ENCODE measurements around the gene PHLDB1. TPM values are rescaled to one million over a fixed set of nuclear protein-coding genes. Genes with fewer than 3 reads are reported as not detected.
"Not testable (repeated sequence)": the region's sequence is repeated elsewhere in the genome, so short reads cannot be mapped to it uniquely, and the experiment has no call there.

Gene PHLDB1
- total RNA-seq (2014; rRNA removed; shearing (Covaris generic)), result 207 and 215 TPM in 2 replicates

DNA sequence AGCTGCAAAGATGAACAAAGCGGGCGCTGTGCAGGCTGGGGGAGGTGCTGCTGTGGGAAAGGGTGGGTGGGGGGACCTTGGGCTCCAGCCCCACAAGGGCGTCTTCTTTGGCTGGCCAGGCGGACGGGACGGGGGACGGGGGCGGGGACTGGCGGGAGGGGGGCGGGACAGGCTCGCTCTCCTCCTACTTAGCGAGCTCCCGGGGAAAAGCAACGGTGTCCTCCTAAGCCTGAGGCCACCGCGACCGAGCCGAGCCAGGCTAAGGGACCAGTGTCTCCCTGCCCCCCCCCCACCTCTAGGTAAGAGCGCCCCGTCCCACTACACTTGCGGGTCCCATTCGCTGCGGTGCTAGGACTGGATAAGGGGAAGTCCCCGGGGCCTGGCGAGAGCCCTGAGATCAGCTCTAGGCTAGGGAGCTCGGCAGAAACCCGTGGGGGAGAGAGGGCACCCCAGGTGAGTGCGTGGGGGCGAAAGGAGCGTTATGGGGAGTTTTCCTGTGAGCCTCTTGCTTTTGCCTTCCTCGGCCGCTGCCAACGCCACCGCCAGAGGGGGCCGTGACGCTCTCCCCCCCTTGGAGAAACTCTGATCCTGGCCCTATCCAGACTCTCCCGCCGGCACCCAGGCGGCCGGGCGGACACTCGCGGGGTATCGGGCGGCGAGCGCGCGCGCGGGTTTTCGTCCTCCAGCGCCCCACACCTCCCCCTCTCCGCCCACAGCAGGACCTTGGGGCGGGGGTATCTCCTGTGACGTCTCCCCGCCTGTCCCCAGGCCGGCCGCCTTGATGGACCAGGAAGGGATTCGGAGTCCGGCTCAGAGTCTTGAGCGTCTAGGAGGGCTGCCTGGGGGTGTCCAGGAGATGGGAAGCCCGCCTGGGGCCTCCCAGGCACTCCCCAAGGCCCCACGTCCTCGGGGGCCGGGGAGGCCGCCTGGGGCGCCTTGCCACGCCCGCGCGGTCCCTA is at the start of gene PHLDB1:
Gene PHLDB1, plus strand, starts transcription at position 215 of the 959 bp plus-strand sequence. CDS start 6,222 bp downstream, outside the sequence.
- peak; percentile 77 for DNase-seq (ENCODE audit: low spot score)

DNA sequence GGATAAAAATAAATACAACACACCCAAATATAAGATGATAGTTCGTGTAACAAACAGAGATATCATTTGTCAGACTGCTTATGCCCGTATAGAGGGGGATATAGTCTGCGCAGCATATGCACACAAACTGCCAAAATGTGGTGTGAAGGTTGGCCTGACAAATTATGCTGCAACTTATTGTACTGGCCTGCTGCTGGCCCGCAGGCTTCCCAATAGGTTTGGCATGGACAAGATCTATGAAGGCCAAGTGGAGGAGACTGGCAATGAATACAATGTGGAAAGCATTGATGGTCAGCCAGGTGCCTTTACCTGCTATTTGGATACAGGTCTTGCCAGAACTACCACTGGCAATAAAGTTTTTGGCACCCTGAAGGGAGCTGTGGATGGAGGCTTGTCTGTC is 46.6 kb upstream of the PHLDB1 start:
- no peak for DNase-seq (ENCODE audit: low spot score)

DNA sequence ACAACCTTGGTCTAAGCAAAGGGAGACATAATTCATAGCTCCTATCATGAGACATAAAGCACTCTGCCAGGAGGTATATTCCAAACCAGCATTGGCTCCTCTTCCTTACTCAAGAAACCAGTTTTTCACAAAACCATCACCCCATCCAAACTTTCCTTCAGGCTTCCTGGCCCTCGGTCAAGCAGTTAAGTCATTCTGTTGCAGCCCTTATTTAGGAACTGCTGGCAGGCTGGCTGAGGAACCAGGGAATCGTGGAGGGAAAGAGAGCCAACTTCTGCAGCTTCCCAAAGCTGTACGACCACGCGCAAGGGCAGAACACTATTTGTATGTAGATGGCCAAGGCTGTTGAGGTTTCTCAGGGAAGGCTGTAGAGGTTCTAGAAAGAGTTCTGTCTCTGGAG is 42.4 kb upstream of the PHLDB1 start:
- no peak for DNase-seq (ENCODE audit: low spot score)

- no peak for DNase-seq (ENCODE audit: low spot score)
These were observed 37.7 kb upstream of the PHLDB1 start for GRCh38 chr11:118569670-118570069.

DNA sequence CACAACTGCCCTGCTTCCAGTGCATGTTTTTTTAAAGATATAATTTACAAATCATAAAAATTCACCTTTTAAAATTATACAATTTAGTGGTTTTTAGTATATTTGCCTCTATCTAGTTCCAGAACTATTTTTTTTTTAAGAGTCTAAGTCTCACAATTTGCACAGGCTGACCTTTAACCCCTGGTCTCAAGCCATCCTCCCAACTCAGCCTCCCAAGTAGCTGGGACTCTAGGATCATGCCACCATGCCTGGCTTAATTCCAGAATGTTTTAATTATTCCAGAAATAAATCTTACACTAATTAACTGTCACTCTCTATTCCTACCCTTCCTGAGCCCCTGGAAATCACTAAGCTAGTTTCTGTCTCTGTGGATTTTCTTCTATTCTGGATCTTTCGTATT is 36.6 kb upstream of the PHLDB1 start:
- no peak for DNase-seq (ENCODE audit: low spot score)

- DNase-seq (ENCODE audit: low spot score), result not testable (repeated sequence)
These were observed 35.7 kb upstream of the PHLDB1 start for GRCh38 chr11:118571701-118572060.

DNA sequence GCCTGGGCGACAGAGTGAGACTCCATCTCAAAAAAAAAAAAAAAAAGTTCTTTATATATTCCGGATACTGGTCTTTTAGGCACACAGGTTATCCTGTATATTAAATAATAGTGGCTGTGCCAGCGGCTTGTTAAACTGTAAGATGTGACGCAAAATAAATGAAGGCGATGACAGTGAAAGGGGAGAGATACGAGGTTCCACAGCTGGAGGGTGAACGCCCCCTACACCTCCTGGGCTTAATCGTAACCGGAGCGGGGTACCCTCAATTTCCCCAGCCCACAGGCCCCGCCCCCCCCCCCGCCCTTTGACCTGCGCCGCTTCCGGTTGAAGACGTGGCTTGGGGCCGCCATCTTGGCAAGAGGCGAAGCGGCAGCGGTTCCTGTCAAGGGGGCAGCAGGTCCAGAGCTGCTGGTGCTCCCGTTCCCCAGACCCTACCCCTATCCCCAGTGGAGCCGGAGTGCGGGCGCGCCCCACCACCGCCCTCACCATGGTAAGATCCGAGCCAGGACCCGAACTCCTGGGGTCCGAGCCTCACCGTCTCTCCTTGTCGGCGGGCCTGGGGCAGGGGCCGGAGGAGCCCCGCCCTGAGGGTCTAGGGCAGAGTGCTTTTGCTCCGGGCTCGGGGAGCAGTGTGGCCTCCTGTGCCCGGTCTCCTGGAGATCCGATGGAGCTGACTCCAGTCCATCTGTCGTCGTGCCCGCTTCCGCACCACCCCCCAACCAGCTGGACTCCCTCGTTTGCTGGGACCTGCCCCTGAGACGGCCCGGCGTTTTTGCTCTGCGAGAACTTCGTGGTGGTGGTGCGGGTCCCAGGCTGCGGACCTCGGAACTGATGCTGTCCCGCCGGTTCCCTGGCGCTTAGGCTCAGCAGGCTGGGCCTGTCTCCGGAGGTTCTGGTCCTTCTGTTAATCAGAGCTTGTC is 35.1 kb upstream of the PHLDB1 start, which contains the start of gene ARCN1:
Gene ARCN1, plus strand, starts transcription at position 349 of the 920 bp plus-strand sequence. Its CDS starts 139 bp downstream, at position 488.
- peak; percentile 75 for DNase-seq (ENCODE audit: low spot score)

DNA sequence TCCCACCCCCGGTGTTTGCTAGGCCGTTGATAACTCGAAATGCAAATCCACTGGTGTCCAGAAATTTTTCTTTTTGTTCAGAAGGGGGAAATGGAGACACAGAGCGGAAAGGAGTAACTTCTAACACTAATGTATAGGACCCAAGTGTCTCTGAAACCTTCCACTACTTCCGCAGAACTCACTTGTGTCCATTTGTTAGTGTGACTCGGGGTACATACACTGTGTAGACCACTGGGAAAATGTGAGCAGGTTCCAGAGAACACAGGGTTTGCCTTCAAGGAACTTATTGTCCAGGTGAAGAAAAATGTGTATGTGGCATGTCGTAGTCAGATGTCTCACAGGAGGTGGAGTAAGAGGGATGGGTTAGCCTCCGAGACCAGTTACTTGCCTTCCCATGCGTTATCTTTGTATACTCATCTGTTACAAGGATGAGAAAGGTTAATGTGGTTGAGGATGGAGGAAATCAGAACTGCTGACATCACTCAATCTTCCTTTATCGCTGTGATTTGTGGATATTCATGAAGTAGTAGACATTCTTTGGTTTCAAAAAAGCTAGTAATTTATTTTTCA is 34.3 kb upstream of the PHLDB1 start:
- peak; percentile 69 for DNase-seq (ENCODE audit: low spot score)

GRCh38 chr11:118574636-118575035 is 32.8 kb upstream of the PHLDB1 start:
- DNase-seq (ENCODE audit: low spot score), result no peak

GRCh38 chr11:118577995-118578394 is 29.4 kb upstream of the PHLDB1 start:
- DNase-seq (ENCODE audit: low spot score), result not testable (repeated sequence)

GRCh38 chr11:118581057-118581456 is 26.4 kb upstream of the PHLDB1 start:
- no peak for DNase-seq (ENCODE audit: low spot score)

DNA sequence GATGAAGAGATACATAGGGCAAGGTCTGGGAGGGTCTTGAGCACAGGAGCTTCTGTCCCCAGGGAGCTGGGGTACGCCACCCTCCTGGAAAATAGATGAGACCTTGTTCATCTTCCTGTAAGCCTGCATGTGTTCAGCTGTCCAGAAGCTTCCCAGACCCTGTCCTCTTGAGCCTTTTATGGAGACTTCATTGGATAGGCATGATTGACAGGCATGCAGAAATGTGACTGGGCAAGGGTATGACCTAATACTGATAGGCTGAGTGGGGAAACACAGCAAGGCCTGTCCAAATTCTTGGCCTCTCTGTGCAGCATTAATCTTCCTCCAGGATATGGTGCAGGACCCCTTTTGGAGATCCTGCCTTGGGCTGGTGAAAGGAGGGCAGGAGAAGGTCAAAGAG is 19.5 kb upstream of the PHLDB1 start:
- DNase-seq (ENCODE audit: low spot score), result no peak

GRCh38 chr11:118592616-118593367 is 14.6 kb upstream of the PHLDB1 start:
- DNase-seq (ENCODE audit: low spot score), result no peak

DNA sequence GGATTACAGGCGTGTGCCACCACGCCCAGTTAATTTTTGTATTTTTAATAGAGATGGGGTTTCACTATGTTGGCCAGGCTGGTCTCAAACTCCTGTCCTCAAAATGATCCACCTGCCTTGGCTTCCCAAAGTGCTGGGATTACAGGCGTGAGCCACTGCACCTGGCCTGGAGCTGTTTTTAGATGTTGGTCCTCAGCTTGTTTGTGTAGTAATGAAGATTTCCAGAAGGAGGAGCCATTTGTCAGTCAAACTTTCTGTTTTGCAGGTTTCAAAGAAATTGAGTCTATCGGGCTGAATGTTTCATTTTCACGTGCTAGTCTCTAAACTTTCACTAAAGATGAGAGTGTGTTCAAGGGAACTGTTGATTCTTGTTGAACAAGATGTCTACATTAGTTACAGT is 12.4 kb upstream of the PHLDB1 start:
- DNase-seq (ENCODE audit: low spot score), result peak; percentile 66

- no peak for DNase-seq (ENCODE audit: low spot score)
These were observed 10.9 kb upstream of the PHLDB1 start for GRCh38 chr11:118596224-118597146.

DNA sequence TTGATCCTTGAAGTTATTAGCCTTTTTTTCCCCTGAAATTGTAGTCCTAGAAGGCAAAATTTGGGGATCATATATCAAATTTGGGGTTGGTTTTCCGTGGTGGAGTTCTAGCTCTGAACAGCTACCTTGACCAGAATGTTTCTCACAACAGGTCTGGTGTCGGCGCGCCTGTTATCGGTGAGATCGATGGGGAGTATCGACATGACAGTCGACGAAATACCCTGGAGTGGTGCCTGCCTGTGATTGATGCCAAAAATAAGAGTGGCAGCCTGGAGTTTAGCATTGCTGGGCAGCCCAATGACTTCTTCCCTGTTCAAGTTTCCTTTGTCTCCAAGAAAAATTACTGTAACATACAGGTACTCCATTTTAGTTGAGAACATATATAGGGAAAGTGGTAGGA is 9.9 kb upstream of the PHLDB1 start:
- no peak for DNase-seq (ENCODE audit: low spot score)

- no peak for DNase-seq (ENCODE audit: low spot score)
These were observed 5.1 kb upstream of the PHLDB1 start for GRCh38 chr11:118602331-118602730.

GRCh38 chr11:118603709-118604108 is 3.7 kb upstream of the PHLDB1 start:
- DNase-seq (ENCODE audit: low spot score), result not testable (repeated sequence)

DNA sequence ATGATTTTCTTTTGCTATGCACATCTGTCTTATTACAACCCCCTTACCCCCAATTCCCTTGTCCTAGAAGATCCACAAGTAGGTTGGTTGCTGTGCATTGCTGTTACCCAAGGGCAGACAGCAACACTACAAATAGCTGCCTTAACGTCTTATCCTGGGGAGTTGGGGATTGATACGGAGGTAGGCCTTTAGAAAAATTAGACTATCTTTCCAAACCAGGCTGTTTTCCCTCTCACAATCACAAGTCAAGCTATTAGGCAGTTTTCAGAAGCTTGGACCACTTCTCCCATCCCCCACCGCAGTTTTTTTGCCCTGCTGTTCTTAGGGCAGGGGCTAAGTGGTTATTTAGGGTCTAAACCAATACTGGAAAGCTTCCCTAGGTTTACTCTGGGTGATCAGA is 2.8 kb upstream of the PHLDB1 start:
- DNase-seq (ENCODE audit: low spot score), result no peak

All from HT-29 (cell line).